Upper lobe of left lung (tissue), 4 donors: ENCODE results near the gene KRT81.

Experiments
- CTCF ChIP-seq, 6 experiments: fragments of 450-650 bp in 4 of 6; fragments of 200-600 bp in 2 of 6; sonication (generic) in 2 of 6; IDR thresholded peaks; one replicate each; pipeline ENCODE4 v1.5.1; 2016 to 2019; ENCODE audit warnings: antibody characterized with exemption in 6 of 6
- POLR2AphosphoS5 ChIP-seq, 2 donors: sonication (generic); formaldehyde crosslinking; IDR thresholded peaks; one replicate each; pipeline ENCODE4 v1.5.1; 2017; ENCODE audit warnings: antibody characterized with exemption in 2 of 2

GRCh38 chr12:52313461-52313860, 22.1 kb upstream of the KRT81 start:
- no peak for TF ChIP-seq CTCF (IDR thresholded peaks at IDR 0.05)
- no peak for TF ChIP-seq POLR2AphosphoS5 (IDR thresholded peaks at IDR 0.05)
